Endothelial cell of coronary artery (primary cell): Measurements from ENCODE around the gene CTAG2. TPM values are rescaled to one million over a fixed set of nuclear protein-coding genes. Genes with fewer than 3 reads are reported as not detected.

Experiments
- total RNA-seq: library from RNA; depleted of rRNA; stranded (reverse); fragments of >200 nt; gene quantifications from 2 replicates; pipeline ENCODE4 v1.2.3, GENCODE V29; 2014

CTAG2 gene
- not detected in 2 replicates for total RNA-seq

GRCh38 chrX:154653413-154653812 is at the start of gene CTAG2:
Gene CTAG2, minus strand, starts transcription at chrX:154653579. Its CDS starts 64 bp downstream, at chrX:154653515.

DNA sequence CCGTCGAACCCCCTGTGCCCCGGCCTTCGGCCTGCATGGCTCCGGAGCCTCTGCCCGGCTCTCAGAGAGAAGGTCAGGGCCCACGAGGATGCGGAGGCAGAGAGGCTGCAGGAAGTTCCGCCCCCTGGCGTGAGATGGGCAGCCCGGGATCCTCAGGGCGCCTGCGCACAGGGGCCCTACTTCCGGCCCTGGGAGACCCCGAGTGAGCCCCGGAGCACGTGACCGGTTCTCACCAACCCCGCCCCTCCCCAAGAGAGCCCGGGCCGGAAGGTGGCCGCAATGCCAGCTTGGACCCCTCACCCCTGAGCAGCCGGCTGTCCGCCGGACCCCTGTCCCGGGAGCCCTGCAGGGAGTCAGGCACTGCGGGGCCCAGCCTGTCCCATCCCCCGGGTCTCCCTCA is 34.2 kb downstream of the CTAG2 start, which contains the start of gene CTAG1B:
TSS of gene CTAG1B (minus strand) at position 101 of the 400 bp plus-strand sequence. CDS start at position 37, 64 bp downstream.

Other genes with a start within 250 kb of the CTAG2 start
- 105 and 122 TPM in 2 replicates for gene DNASE1L1, start 244.3 kb downstream of the CTAG2 start, total RNA-seq
- gene TAFAZZIN, start 242.0 kb downstream of the CTAG2 start, total RNA-seq: 13.2 and 32.1 TPM in 2 replicates
- 62.0 and 87.5 TPM in 2 replicates for gene ATP6AP1, start 224.9 kb downstream of the CTAG2 start, total RNA-seq
- 64.1 and 110 TPM in 2 replicates for gene GDI1, start 216.4 kb downstream of the CTAG2 start, total RNA-seq
- 83.4 and 111 TPM in 2 replicates for gene FAM50A, start 209.4 kb downstream of the CTAG2 start, total RNA-seq
- gene PLXNA3, start 195.3 kb downstream of the CTAG2 start, total RNA-seq: 8.3 and 16.8 TPM in 2 replicates
- 10.4 and 12.2 TPM in 2 replicates for gene LAGE3, start 174.3 kb downstream of the CTAG2 start, total RNA-seq
- 32.7 and 47.2 TPM in 2 replicates for gene UBL4A, start 167.0 kb downstream of the CTAG2 start, total RNA-seq
- gene SLC10A3, start 162.9 kb downstream of the CTAG2 start, total RNA-seq: 8.2 and 14.5 TPM in 2 replicates
- gene FAM3A, start 137.3 kb downstream of the CTAG2 start, total RNA-seq: 23.0 and 32.4 TPM in 2 replicates
- 34.5 and 66.3 TPM in 2 replicates for gene G6PD, start 106.7 kb downstream of the CTAG2 start, total RNA-seq
- 12.0 and 13.6 TPM in 2 replicates for gene IKBKG, start 106.0 kb downstream of the CTAG2 start, total RNA-seq
- not detected in 2 replicates for gene CTAG1A, start 68.4 kb downstream of the CTAG2 start, total RNA-seq
- not detected in 2 replicates for gene CTAG1B, start 34.3 kb downstream of the CTAG2 start, total RNA-seq
- 2.6 and 5.2 TPM in 2 replicates for gene GAB3, start 97.5 kb upstream of the CTAG2 start, total RNA-seq
- gene DKC1, start 109.3 kb upstream of the CTAG2 start, total RNA-seq: 58.1 and 59.9 TPM in 2 replicates
- 17.2 and 21.7 TPM in 2 replicates for gene MPP1, start 151.9 kb upstream of the CTAG2 start, total RNA-seq
- gene SMIM9, start 181.1 kb upstream of the CTAG2 start, total RNA-seq: not detected in 2 replicates
- gene F8A1, start 232.8 kb upstream of the CTAG2 start, total RNA-seq: 0.45 and 1.1 TPM in 2 replicates